ENCODE measurements around the gene BATF3.
"Not testable (repeated sequence)": the region's sequence is repeated elsewhere in the genome, so short reads cannot be mapped to it uniquely, and the experiment has no call there.

Gene BATF3

DNA sequence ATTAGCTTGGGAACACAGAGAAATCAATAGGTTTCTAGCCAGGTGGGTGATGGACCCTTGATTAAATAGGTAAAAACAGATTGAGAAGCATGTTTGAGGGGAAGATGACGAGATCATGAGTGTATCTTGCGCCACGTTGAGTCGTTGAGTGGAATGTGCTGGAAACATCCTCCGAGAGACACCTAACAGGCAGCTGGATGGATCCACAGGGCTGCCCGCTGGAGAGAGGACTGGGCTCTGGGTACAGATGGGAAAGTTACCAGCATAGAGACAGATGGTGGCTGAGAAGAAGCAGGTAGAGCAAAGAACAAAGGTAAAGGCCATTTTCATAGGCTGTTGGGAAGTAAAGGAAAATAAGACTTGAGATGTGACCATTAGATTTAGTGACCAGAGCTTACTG, 15.6 kb downstream of the BATF3 start:
- no peak for DNase-seq

DNA sequence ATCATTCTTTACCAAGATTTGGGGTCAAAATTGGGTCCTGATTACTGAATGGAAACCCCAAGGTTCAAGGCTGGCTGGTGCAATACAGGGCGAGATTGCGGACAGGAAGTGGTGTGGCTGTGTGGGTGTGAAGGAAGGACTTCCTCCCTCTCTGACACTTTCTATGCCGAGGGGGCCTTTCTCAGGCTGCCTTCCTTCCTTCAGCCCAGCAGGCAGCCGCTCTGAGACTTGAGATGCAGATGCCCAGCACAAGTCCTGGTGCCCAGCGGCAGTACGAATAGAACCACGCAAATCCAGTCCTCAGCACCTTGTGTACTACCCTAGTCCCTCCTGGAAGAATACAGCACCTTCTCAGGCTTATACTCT, 16.3 kb downstream of the BATF3 start:
- DNase-seq, result no peak

DNA sequence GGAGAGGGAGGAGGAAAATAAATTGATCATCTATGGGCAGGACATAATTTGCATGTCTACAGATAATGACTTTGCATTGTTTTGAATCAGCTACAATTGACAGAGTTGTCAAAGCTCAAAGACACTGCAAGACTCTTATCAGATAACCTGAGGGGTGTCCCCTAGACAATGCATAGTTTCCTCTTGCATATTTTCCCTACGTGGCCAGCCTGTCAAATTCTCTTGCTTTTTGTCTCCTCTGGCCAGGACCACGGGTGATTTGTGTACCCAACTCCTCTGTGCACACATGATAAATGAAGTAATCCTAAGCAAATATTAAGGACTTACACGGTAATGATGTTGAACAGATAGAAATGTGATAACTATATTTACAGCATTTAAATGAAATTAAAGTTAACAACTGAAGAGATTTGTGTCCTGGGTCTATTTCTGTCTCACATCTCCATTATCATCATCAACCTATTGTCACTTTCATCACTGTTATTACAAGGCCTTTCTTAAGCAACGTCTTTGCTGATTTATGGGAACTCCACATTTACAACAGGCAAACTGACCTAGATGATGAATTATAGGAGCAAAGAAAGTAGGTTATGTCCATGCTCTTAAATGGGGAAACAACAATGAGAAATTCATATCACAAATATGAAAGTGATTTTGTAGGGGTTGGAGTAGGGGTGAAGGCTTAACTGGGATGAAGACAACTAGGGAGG, 18.8 kb downstream of the BATF3 start:
- no peak for DNase-seq

DNA sequence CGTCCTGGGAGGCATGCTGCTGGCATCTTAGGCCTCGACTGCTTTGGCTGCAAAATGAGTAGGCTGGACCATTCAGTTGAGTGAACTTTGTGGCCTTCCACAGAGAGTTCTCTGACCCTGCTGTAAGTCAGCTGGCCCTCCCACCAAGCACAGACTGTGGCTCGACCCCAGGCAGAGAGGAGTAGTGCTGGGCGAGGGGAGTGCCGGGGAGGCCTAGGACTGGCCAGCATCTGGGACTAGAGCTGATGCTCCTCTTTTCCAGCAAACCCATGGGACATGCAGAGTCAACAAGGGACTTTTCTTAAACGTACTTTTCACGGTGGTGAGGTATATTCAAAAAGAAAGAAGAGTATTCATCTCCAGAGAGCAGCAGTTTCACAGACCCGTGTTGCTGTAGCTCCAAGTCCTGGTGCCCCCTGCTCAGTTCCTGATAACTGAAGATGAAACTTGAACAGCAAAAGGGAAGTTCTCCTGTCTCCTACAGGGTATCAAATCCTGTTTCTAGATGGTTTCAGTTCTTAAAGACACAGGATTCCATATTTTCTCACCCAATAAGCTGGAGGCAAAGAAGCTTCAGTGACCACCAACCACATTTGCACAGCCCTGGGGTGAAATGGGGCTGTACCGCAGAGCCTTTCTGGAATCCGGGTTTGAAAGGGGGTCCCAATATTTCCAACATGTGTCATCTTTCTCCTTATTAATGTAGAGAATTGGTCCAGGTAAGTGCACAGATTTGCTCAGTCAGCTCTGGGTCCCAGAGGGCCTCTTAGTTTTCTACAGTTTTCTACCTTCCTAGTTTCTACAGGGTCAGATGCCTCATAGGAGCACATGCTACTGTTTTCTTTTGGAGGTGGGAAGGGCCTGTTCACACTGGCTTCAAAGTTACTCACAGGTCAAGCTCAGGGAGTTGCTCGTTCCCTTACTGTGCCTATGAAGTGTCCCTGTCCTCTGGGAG, 20.9 kb downstream of the BATF3 start:
- no peak for DNase-seq

GRCh38 chr1:212677573-212677972, 22.1 kb downstream of the BATF3 start:
- DNase-seq, result no peak

DNA sequence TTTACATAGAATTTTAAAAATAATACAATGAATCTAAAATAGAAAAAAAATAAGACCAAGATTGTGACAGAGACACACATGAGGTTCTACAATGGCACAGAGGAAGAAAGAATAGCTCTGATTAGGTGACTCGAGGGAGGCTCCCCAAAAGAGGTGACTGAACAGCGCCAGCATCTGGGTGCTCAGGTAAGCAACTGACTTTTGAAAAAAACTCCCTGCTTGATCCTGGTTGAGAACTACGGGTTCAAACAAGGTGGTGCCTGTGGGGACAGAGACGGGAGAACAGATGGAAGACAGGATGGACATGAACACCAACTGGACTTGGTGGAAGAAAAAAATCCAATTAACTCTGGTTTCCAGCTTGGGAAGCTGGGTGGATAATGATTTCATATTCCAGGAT, 22.5 kb downstream of the BATF3 start:
- no peak for DNase-seq

DNA sequence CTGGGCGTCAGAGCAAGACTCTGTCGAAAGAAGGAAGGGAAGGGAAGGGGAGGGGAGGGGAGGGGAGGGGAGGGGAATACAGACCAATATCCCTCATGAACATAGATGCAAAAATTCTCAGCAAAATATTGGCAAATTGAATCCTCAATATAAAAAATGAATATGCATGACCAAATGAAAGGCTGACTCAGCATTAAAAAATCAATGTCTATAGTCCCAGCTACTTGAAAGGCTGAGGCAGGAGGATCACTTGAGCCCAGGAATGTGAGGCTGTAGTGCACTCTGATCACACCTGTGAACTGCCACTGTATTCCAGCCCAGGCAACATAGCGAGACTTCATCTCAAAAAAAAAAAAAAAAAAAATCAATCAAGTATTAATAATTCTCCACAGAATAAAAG, 24.0 kb downstream of the BATF3 start:
- no peak for DNase-seq

DNA sequence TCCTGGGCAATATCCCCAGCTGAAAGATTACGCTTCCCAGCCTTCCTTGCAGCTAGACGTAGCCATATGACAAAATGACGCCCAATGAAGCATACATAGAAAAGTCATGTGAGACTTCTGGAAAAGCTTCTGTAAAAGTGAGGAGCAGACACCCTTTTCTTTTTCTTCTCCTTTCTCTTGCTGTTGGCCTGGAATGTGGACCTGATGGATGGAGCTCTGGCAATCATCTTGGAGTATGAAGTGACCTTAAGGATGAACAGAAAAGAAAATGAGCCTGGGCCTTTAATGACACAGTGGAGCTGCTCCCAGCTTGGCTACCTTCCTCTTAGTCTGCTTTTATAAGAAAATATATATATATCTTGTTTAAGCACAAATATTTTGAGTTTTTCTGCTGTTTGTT, 24.8 kb downstream of the BATF3 start:
- no peak for DNase-seq

DNA sequence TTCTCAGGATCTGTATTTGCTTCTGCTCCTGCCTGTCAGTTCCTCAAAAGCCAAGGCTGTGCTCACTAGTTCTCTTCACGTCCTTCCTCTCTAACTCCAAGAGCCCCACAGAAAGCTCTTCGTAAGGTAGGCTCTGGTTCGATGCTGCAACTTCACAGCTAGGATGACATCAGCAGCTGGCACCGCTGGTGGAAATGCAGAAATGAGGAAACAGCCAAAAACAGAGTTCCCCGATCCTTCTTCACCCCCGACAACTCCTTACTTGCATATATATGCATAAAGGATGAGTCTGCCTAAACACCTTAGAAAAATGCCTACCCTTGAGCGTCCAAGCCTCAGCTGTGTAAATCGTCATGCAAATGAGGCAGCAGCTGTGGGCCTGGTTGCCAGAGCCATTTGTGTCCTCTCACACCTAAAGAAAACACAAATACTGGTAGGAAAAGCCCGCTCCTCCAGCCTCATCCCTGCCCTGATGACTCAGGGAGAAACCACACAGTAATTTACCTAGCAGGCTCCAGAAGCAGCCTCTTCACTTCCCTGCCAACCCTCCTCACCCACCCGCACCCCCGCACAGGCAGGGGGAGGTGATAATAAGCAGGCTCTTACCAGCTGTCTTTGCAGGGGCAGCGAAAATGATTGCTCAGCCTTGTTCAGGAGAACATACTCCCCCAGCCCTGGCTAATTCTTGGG, 28.2 kb downstream of the BATF3 start:
- DNase-seq, result peak; percentile 65

- DNase-seq, result no peak
These were observed 28.8 kb downstream of the BATF3 start for GRCh38 chr1:212670882-212671281.

GRCh38 chr1:212670301-212670700, 29.3 kb downstream of the BATF3 start:
- no peak for DNase-seq

GRCh38 chr1:212669600-212669999, 30.0 kb downstream of the BATF3 start:
- no peak for DNase-seq

DNA sequence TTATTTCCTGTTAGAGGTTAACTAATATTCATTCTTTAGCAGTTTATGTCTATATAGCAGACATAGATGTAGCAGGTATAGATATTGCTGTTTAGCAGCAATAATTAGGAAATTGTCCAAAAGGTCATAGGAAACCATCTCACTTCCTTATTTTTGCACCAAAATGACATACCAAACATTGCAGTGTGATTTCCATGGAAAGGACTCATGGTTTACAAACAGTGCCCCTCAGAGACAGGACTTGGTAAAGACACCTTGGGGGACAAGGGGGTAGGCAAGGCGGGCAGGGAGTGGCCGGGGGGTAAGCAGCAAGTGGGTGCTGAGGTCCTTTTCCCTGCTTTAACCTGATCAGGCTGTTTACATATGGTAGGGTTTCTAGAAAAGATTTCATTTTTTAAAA, 30.5 kb downstream of the BATF3 start:
- no peak for DNase-seq

- no peak for DNase-seq
These were observed 31.2 kb downstream of the BATF3 start for GRCh38 chr1:212668477-212668876.

- no peak for DNase-seq
These were observed 32.2 kb downstream of the BATF3 start for GRCh38 chr1:212667223-212668139.

- no peak for DNase-seq
These were observed 33.4 kb downstream of the BATF3 start for GRCh38 chr1:212666116-212666775.

DNA sequence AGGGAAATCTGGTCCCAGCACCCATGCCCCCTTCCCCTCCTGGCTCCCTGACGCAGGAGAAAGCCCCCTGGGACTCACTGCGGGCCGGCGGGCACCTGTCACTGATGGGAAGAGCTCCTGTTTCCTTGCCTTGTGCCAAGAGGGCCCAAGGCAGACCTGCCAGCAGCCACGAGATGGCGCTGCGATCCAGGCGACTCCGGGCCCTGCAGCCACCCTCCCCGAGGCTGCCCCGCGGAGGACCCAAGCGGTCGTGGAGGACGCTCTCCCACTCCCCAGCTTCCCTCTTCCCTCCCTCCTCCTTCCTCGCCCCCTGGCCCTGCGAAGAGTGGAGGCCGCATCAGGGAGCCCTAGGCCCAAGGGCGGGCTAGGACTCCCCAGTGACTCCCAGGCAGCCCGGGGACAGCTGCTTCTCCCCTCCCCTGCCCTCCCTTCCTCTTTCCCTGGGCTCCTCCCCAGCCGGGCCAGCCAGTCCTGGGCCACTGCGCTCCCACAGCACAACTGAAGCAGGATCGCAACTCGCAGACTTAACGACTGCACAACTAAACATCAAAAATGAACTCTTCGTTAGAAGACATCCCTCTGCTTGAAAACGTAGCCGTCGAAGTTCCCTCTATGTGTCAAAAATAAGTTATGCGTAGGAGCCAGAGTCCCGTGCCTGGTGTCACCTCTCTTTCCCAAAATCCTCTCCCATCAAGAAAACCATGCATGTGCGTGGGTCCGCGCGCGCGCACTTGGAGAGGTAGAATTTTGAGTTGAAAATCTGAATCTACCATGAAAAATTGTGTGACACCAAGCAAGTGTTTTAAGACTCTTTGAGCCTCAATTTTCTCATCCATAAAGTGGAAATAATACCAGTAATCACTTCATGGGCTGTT, 34.2 kb downstream of the BATF3 start:
- no peak for DNase-seq

- no peak for DNase-seq
These were observed 35.0 kb downstream of the BATF3 start for GRCh38 chr1:212664409-212665199.

DNA sequence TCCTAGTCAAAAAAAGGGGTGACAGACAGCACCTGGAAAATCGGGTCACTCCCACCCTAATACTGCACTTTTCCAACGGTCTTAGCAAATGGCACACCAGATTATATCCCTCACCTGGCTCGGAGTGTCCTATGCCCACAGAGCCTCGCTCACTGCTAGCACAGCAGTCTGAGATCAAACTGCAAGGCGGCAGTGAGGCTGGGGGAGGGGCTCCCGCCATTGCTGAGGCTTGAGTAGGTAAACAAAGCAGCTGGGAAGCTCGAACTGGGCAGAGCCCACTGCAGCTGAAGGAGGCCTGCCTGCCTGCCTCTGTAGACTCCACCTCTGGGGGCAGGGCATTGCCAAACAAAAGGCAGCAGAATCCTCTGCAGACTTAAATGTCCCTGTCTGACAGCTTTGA, 41.4 kb downstream of the BATF3 start:
- DNase-seq, result not testable (repeated sequence)

DNA sequence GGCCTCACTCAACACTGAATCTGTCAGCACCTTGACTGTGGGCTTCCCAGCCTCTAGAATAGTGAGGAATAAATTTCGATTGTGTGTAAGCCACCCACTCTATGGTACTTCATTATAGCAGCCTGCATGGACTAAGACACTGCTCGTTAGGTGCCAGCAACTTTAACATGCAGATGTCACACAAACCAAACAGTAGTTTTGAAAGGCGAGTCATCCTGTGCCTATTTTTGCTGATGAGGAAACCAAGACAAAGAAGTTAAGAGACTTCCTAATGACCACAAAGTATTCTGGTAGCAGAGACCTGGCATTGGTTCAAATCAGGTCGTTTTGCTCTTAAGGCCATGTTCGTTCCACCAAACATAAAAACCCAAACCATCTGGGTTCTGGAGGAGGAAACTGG, 42.9 kb downstream of the BATF3 start:
- no peak for DNase-seq
